IMR-90 (cell line): ENCODE results near the gene SYCP2. TPM values are rescaled to one million over a fixed set of nuclear protein-coding genes. Genes with fewer than 3 reads are reported as not detected.

Experiments used
- ATAC-seq: fragments of 200-7000 bp; cut with Tn5 transposase; 2 replicates; pipeline ENCODE4 v1.9.1; 2020; ENCODE audit warnings: low read depth, mild to moderate bottlenecking, moderate library complexity
- BruUV-seq: library from RNA; stranded (reverse); fragments of 400-500 nt; replicated peaks from 2 replicates; lab custom pipeline; 2021; lab: Mats Ljungman, UMichigan
- CTCF ChIA-PET: fragments of 300-600 bp; formaldehyde crosslinking; extraction: SDS; loops from one replicate; lab custom pipeline; 2021; ENCODE audit warnings: antibody characterized with exemption; lab: Yijun Ruan, JAX
- POLR2A ChIA-PET: fragments of 300-600 bp; sonication (Branson Sonifier 250); formaldehyde crosslinking; loops from one replicate; lab custom pipeline; 2022; ENCODE audit warnings: antibody characterized with exemption; ENCODE audit not compliant: unreplicated experiment; lab: Charles Lee
- DNase-seq: peaks from one replicate; pipeline ENCODE4 v3.0.0; 2013
- H2AFZ ChIP-seq: replicated peaks from 2 replicates; pipeline ENCODE3; 2013; ENCODE audit warnings: low read length, mild to moderate bottlenecking; ENCODE audit not compliant: poor library complexity
- H2AK5ac ChIP-seq: 2 replicates; pipeline ENCODE4 v1.6.1; 2013; ENCODE audit warnings: low read depth, low read length, inconsistent platforms
- H2AK9ac ChIP-seq: replicated peaks from 2 replicates; pipeline ENCODE3; 2013; ENCODE audit warnings: mild to moderate bottlenecking, low read depth, low read length, moderate library complexity; ENCODE audit not compliant: poor library complexity
- H2BK120ac ChIP-seq: 2 replicates; pipeline ENCODE4 v1.6.1; 2013; ENCODE audit warnings: low read depth, low read length, inconsistent platforms
- H2BK15ac ChIP-seq: 3 replicates; pipeline ENCODE4 v1.6.1; 2013; ENCODE audit warnings: low read depth, low read length, inconsistent platforms
- H2BK20ac ChIP-seq: 2 replicates; pipeline ENCODE4 v1.6.1; 2013; ENCODE audit warnings: low read depth, mild to moderate bottlenecking, inconsistent platforms, low read length, moderate library complexity
- H2BK5ac ChIP-seq: 2 replicates; pipeline ENCODE4 v1.6.1; 2013; ENCODE audit warnings: mild to moderate bottlenecking, low read depth, low read length, inconsistent platforms; ENCODE audit not compliant: poor library complexity, severe bottlenecking
- H3K14ac ChIP-seq: replicated peaks from 2 replicates; pipeline ENCODE4 v1.6.1; 2013; ENCODE audit warnings: low read depth, low read length, inconsistent platforms
- H3K18ac ChIP-seq: 2 replicates; pipeline ENCODE4 v1.6.1; 2013; ENCODE audit warnings: low read depth, low read length, control low read depth
- H3K23ac ChIP-seq: 2 replicates; pipeline ENCODE4 v1.6.1; 2013; ENCODE audit warnings: low read depth, low read length, inconsistent platforms
- H3K27ac ChIP-seq: 2 replicates; pipeline ENCODE4 v1.5.1; 2013; ENCODE audit warnings: mild to moderate bottlenecking, control low read depth, low read length; ENCODE audit not compliant: insufficient read depth
- H3K27me3 ChIP-seq: 2 replicates; pipeline ENCODE4 v1.6.1; 2013; ENCODE audit warnings: low read length; ENCODE audit not compliant: control insufficient read depth, insufficient read depth
- H3K36me3 ChIP-seq: 2 replicates; pipeline ENCODE4 v1.6.1; 2013; ENCODE audit warnings: low read length, mixed read lengths; ENCODE audit not compliant: control insufficient read depth, insufficient read depth
- H3K4ac ChIP-seq: 2 replicates; pipeline ENCODE4 v1.6.1; 2013; ENCODE audit warnings: low read depth, low read length, inconsistent platforms
- H3K4me1 ChIP-seq: 2 replicates; pipeline ENCODE4 v1.6.1; 2013; ENCODE audit warnings: low read length, mixed read lengths; ENCODE audit not compliant: control insufficient read depth, insufficient read depth
- H3K4me2 ChIP-seq: 2 replicates; pipeline ENCODE4 v1.6.1; 2013; ENCODE audit warnings: low read depth, mild to moderate bottlenecking, control low read depth, low read length, moderate library complexity
- H3K4me3 ChIP-seq: 2 replicates; pipeline ENCODE4 v1.5.1; 2013; ENCODE audit warnings: low read depth, mild to moderate bottlenecking, control low read depth, low read length, moderate library complexity; ENCODE audit not compliant: insufficient read depth
- H3K56ac ChIP-seq: 2 replicates; pipeline ENCODE4 v1.6.1; 2013; ENCODE audit warnings: low read length, inconsistent platforms; ENCODE audit not compliant: insufficient read depth; ENCODE audit errors: extremely low read depth
- H3K79me1 ChIP-seq, 2 experiments: 2 replicates each; pipeline ENCODE4 v1.6.1; 2013; ENCODE audit warnings: low read length in 2 of 2, inconsistent platforms in 1 of 2, low read depth in 1 of 2
- H3K9ac ChIP-seq: 2 replicates; pipeline ENCODE4 v1.6.1; 2013; ENCODE audit warnings: low read depth, low read length, control low read depth
- H3K9me1 ChIP-seq: 2 replicates; pipeline ENCODE4 v1.6.1; 2013; ENCODE audit warnings: low read length, inconsistent platforms; ENCODE audit not compliant: insufficient read depth
- H3K9me3 ChIP-seq: 2 replicates; pipeline ENCODE4 v1.6.1; 2013; ENCODE audit warnings: low read length; ENCODE audit not compliant: control insufficient read depth, insufficient read depth
- H4K20me1 ChIP-seq: 2 replicates; pipeline ENCODE4 v1.6.1; 2013; ENCODE audit warnings: low read length, inconsistent platforms; ENCODE audit not compliant: insufficient read depth
- H4K5ac ChIP-seq: 2 replicates; pipeline ENCODE4 v1.6.1; 2013; ENCODE audit warnings: mild to moderate bottlenecking, low read depth, low read length, control low read depth
- H4K8ac ChIP-seq, 2 experiments: 2 replicates each; pipeline ENCODE4 v1.6.1; 2013; ENCODE audit warnings: low read depth in 2 of 2, low read length in 2 of 2, control low read depth in 1 of 2, inconsistent platforms in 1 of 2
- H4K91ac ChIP-seq: 2 replicates; pipeline ENCODE4 v1.6.1; 2013; ENCODE audit warnings: low read depth, low read length, inconsistent platforms; ENCODE audit not compliant: insufficient read depth
- CTCF ChIP-seq: conservative IDR thresholded peaks from 2 replicates; pipeline ENCODE4 v1.5.1; 2012; ENCODE audit warnings: mild to moderate bottlenecking, low read depth, low read length, improper control_type of control experiment
- FOS ChIP-seq: fragments of 150-350 bp; IDR thresholded peaks from 2 replicates; pipeline ENCODE4 v1.6.1; 2016; ENCODE audit warnings: low read depth, low read length
- MAZ ChIP-seq: IDR thresholded peaks from 2 replicates; pipeline ENCODE4 v1.6.1; 2012; ENCODE audit warnings: low read depth, mild to moderate bottlenecking, low read length, improper control_type of control experiment, moderate library complexity, borderline replicate concordance
- RAD21 ChIP-seq: IDR thresholded peaks from 2 replicates; pipeline ENCODE4 v1.6.1; 2012; ENCODE audit warnings: low read length, improper control_type of control experiment
- SMC3 ChIP-seq: fragments of 150-350 bp; IDR thresholded peaks from 2 replicates; pipeline ENCODE4 v1.6.1; 2016; ENCODE audit warnings: low read depth, mild to moderate bottlenecking, antibody characterized with exemption, low read length, moderate library complexity
- WGBS, 2 experiments: methylation state at CpG; one replicate each; pipeline versions ENCODE4 v1.1.5 to v1.1.7; 2013; ENCODE audit warnings: missing lambda C conversion rate in 2 of 2; ENCODE audit not compliant: insufficient read length in 1 of 2; ENCODE audit errors: extremely low coverage in 2 of 2; 5-methylcytosine and 5-hydroxymethylcytosine counted together
- dilution Hi-C: fragments of 300-500 bp; cut with HindIII; formaldehyde crosslinking; loops from one replicate; pipeline ENCODE4 v1.14.3; 2018; ENCODE audit warnings: low sequenced_read_pairs; ENCODE audit not compliant: unreplicated experiment
- in situ Hi-C: fragments of 300-500 bp; cut with MboI; formaldehyde crosslinking; loops from 3 replicates; pipeline ENCODE4 v1.14.3; 2019; ENCODE audit warnings: low sequenced_read_pairs, inconsistent platforms, mixed read lengths
- intact Hi-C: fragments of 100-400 bp; cut with micrococcal nuclease; formaldehyde crosslinking; loops from 2 replicates; pipeline ENCODE4 v1.10.0; 2022
- polyA plus RNA-seq, 3 experiments: library from polyadenylated mRNA; depleted of rRNA; stranded (reverse); fragments of >200 nt; gene quantifications; 2 replicates each; pipeline ENCODE4 v1.2.3, GENCODE V29; 2012; ENCODE audit warnings: low replicate concordance in 1 of 3
- total RNA-seq: library from RNA; depleted of rRNA; stranded (reverse); fragments of >200 nt; gene quantifications from 2 replicates; pipeline ENCODE4 v1.2.3, GENCODE V29; 2012

Gene SYCP2
- total and polyA plus RNA-seq, 2 of the 4 experiments (the other 2 are of a cell fraction), result 0.18 to 0.31 TPM

- DNase-seq (peak; percentile 49), ATAC-seq (peak; percentile 96)
- H3K4me1 ChIP-seq, result peaks cover 5% of the 10 kb centered on the region
- ChIA-PET POLR2A (no interaction called here), CTCF (interaction anchor here (0.7 to 1.7 kb wide), 14 partner anchors 8 to 1363 kb away, joined by 3 to 8 read pairs (median 3); no protein-coding TSS in a partner anchor)
- dilution Hi-C loops (no loop called here), in situ Hi-C loops (no loop called here), intact Hi-C loops (no loop called here)
- H2AK9ac ChIP-seq, result peak overlapping the region; percentile 75
- H4K91ac ChIP-seq, result peak overlapping the region; percentile 34; the same call in 1 of the 2 replicates
- no TSS peak for BruUV-seq
- H3K4me3 ChIP-seq, result peak overlapping the region; percentile 51
- H3K4me2 ChIP-seq, result peak overlapping the region; percentile 77
- H2BK20ac ChIP-seq, result no peak overlapping the region
- H3K27me3 ChIP-seq, result no peaks in the 10 kb centered on the region
- no peaks in the 10 kb centered on the region for H3K9me3 ChIP-seq
- H3K4ac ChIP-seq, result 0 out of 2 replicates have a peak overlapping the region, but pooled peaks have one; percentile 3
- peaks cover 11% of the 10 kb centered on the region for H4K20me1 ChIP-seq
- H2BK5ac ChIP-seq, result no peak overlapping the region
- H2BK120ac ChIP-seq, result peak overlapping the region; percentile 19
- no peaks in the 10 kb centered on the region for H3K36me3 ChIP-seq
- H4K8ac ChIP-seq, result peak overlapping the region; percentile 52 to 56; a peak in 2 of 4 replicates
- H4K5ac ChIP-seq, result no peak overlapping the region
- 6% methylated on average over 37 of the region's 59 CpGs; no CpG with 5 or more reads in 1 of the 2 experiments for WGBS, 2 experiments
- no peak overlapping the region for H3K18ac ChIP-seq
- H2BK15ac ChIP-seq, result no peak overlapping the region
- no peak overlapping the region; the same call in 1 of the 2 replicates for H3K23ac ChIP-seq
- H2AFZ ChIP-seq, result peak overlapping the region; percentile 97
- peak overlapping the region; percentile 37; the same call in 1 of the 2 replicates for H3K14ac ChIP-seq
- peaks cover 6 to 7% of the 10 kb centered on the region in 2 experiments; a peak in 3 of 4 replicates for H3K79me1 ChIP-seq
- no peaks in the 10 kb centered on the region for H3K9me1 ChIP-seq
- no peak overlapping the region for H3K27ac ChIP-seq
- TF ChIP-seq MAZ (peak; percentile 59; the same call in 1 of the 2 replicates), SMC3 (peak; percentile 29; the same call in 1 of the 2 replicates), CTCF (peak; percentile 80), RAD21 (peak; percentile 43), FOS (no peak)
- no peak overlapping the region for H3K56ac ChIP-seq
- H3K9ac ChIP-seq, result no peak overlapping the region
- H2AK5ac ChIP-seq, result no peak overlapping the region
Measured at GRCh38 chr20:59933849-59934585, 580 bp upstream of the SYCP2 start.
